ENCODE results near the gene ARHGAP32. TPM values are rescaled to one million over a fixed set of nuclear protein-coding genes. Genes with fewer than 3 reads are reported as not detected.
A peak's percentile ranks its signal among the peaks of the same experiment; 100 is the strongest.

Gene ARHGAP32
- total RNA-seq, 1 experiment from 2014 or later, result 22.0 TPM

DNA sequence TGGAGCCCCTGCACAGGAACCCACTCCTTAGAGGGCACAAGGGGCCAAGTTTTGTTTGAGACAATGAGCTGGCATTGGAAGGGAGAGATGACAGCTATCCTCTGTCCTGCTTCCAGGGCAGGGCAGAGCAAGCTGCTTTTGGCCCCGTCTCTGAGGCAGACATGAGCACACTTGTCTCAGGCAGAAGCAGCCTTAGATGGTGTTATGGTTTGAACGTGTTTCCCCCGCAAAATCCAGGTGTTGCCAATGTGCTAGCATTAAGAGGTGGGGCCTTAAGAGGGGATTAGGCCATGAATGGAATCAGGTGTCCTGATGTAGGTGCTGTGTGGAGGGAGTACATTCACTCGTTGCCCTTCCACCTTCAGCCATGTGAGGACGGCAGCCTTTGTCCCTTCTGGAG is 252.0 kb downstream of the ARHGAP32 start:
- Histone ChIP-seq H4K91ac (ENCODE audit: insufficient read length, low read depth, low read length) (no peak overlapping the region), H2BK5ac (ENCODE audit: insufficient read length, low read length) (no peak overlapping the region), H3K23me2 (ENCODE audit: insufficient read length, low read depth, low read length, poor library complexity, severe bottlenecking) (no peaks in the 10 kb centered on the region), H4K5ac (ENCODE audit: insufficient read length, low read depth, low read length) (no peak overlapping the region), H2BK12ac (ENCODE audit: insufficient read length, low read depth, low read length) (no peak overlapping the region), H2BK20ac (ENCODE audit: low read depth, low read length, poor library complexity, severe bottlenecking) (no peak overlapping the region), H3K9me3 (ENCODE audit: control insufficient read depth, low read depth, low read length) (no peaks in the 10 kb centered on the region), H3K27me3 (ENCODE audit: insufficient read depth, low read length) (peaks cover 2% of the 10 kb centered on the region; the same call in 1 of the 2 replicates), H3K9ac (ENCODE audit: extremely low read depth, insufficient read length, low read length) (no peak overlapping the region), H3K18ac (ENCODE audit: insufficient read length, low read depth, low read length) (peak overlapping the region; percentile 46), H2BK15ac (ENCODE audit: low read depth, low read length) (no peak overlapping the region), H3K14ac (ENCODE audit: insufficient read depth, low read length) (peak overlapping the region; percentile 35; the same call in 1 of the 2 replicates), H2AK5ac (ENCODE audit: insufficient read length, low read length) (no peak overlapping the region), H4K8ac (replicated peaks; ENCODE audit: insufficient read length, low read depth, low read length) (no peak overlapping the region), H3K79me2 (ENCODE audit: insufficient read depth, low read length) (no peaks in the 10 kb centered on the region), H3K27ac (ENCODE audit: insufficient read length, low read depth, low read length) (no peak overlapping the region), H3K23ac (ENCODE audit: insufficient read length, low read depth, low read length) (no peak overlapping the region), H2AFZ (ENCODE audit: low read length) (no peak overlapping the region), H3K4me1 (ENCODE audit: insufficient read depth, low read length) (no peaks in the 10 kb centered on the region; the same call in 1 of the 2 replicates), H3T11ph (ENCODE audit: low read length) (no peak overlapping the region), H3K4ac (ENCODE audit: low read depth, low read length) (no peak overlapping the region), H4K20me1 (ENCODE audit: control insufficient read depth, insufficient read depth, insufficient read length) (no peaks in the 10 kb centered on the region), H3K56ac (ENCODE audit: insufficient read length, low read depth, low read length) (no peak overlapping the region), H3K79me1 (ENCODE audit: insufficient read depth, low read depth, low read length, poor library complexity, severe bottlenecking) (no peaks in the 10 kb centered on the region), H3K4me2 (ENCODE audit: insufficient read depth, insufficient read length, low read length) (no peak overlapping the region), H2BK120ac (ENCODE audit: low read depth, low read length, poor library complexity, severe bottlenecking) (no peak overlapping the region)
- Mint-ChIP-seq H3K27ac (no peak overlapping the region), H3K4me3 (no peak overlapping the region), H3K27me3 (ENCODE audit: low read depth) (peaks cover 30% of the 10 kb centered on the region), H3K4me1 (peaks cover 24 to 31% of the 10 kb centered on the region in 2 experiments), H3K36me3 (ENCODE audit: insufficient read depth in 1 of 3, low read depth in 3 of 3) (no peaks in the 10 kb centered on the region), H3K9me3 (no peaks in the 10 kb centered on the region; a peak in 1 of 5 replicates)
- DNase-seq, result no peak
- TF ChIP-seq, protein P1, sequence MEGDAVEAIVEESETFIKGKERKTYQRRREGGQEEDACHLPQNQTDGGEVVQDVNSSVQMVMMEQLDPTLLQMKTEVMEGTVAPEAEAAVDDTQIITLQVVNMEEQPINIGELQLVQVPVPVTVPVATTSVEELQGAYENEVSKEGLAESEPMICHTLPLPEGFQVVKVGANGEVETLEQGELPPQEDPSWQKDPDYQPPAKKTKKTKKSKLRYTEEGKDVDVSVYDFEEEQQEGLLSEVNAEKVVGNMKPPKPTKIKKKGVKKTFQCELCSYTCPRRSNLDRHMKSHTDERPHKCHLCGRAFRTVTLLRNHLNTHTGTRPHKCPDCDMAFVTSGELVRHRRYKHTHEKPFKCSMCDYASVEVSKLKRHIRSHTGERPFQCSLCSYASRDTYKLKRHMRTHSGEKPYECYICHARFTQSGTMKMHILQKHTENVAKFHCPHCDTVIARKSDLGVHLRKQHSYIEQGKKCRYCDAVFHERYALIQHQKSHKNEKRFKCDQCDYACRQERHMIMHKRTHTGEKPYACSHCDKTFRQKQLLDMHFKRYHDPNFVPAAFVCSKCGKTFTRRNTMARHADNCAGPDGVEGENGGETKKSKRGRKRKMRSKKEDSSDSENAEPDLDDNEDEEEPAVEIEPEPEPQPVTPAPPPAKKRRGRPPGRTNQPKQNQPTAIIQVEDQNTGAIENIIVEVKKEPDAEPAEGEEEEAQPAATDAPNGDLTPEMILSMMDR (conservative IDR thresholded peaks at IDR 0.05), result no peak
- no CpG with 5 or more reads among the region's 5 CpGs for WGBS (ENCODE audit: extremely low coverage, insufficient read length, low lambda C conversion rate)
